HG02938 (cell line): ENCODE data around the gene SULT1C4.
"Not testable (repeated sequence)": the region's sequence is repeated elsewhere in the genome, so short reads cannot be mapped to it uniquely, and the experiment has no call there.

ENCODE experiments used
- ATAC-seq: cut with Tn5 transposase; IDR thresholded peaks from one replicate; pipeline ENCODE4 v1.9.1; 2021; ENCODE audit warnings: mild to moderate bottlenecking, moderate library complexity; ENCODE audit not compliant: unreplicated experiment

SULT1C4 gene

DNA sequence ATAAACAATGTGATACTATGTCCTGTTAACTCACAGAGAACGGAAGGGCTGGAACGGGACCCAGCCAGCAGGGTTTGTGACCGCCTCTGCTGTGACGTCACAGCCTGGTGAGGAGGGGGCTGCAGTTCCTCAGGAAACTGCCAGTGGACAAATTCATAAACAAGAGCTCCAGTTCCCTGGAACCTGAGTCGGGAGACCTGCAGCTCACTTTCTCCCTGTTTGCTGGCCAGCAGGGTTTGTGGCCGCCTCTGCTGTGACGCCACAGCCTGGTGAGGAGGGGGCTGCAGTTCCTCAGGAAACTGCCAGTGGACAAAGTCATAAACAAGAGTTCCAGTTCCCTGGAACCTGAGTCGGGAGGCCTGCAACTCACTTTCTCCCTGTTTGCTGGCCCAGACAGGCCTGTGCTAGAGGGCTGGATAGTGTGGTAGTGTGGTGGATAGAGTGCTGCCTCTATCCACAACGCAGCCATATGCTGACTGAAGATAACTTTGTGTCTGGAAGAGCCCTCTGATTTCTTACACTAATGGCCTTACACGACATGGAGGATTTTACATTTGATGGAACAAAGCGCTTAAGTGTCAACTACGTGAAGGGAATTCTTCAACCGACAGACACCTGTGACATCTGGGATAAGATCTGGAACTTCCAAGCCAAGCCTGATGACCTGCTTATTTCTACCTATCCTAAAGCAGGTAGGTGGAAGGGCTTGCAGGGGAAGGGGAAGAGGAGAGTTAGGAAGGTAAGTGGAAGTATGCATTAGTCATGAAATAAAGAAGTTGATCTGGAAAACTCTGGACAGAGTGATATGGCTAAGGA, at the start of gene SULT1C4:
Gene SULT1C4 (plus strand): TSS at position 140 of the 816 bp plus-strand sequence. CDS start 384 bp downstream, at position 524.
- ATAC-seq, result no peak

DNA sequence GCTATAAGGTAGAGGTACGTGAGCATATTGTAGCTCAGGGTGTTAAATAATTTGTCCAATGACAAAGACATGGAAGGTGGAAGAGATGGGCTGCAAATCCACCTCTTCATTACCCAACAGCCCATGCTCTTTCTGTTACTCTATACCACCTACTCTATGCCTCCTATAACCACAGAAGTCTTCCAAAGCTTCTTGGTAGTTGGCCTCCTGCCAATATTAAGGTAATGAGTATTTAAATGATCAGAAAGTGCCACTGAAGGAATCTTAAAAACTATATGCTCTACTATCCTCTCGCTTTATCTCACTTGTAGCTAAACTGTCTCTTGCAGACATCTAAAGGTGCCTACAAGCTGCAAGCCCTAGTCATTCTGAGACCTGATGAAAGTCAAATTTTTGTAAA, 48.0 kb upstream of the SULT1C4 start:
- ATAC-seq, result no peak

- ATAC-seq, result no peak
These were observed 46.8 kb upstream of the SULT1C4 start for GRCh38 chr2:108330979-108331378.

- ATAC-seq, result no peak
These were observed 31.8 kb upstream of the SULT1C4 start for GRCh38 chr2:108345951-108346350.

GRCh38 chr2:108346827-108347226, 30.9 kb upstream of the SULT1C4 start:
- no peak for ATAC-seq

GRCh38 chr2:108347786-108348185, 30.0 kb upstream of the SULT1C4 start:
- no peak for ATAC-seq

DNA sequence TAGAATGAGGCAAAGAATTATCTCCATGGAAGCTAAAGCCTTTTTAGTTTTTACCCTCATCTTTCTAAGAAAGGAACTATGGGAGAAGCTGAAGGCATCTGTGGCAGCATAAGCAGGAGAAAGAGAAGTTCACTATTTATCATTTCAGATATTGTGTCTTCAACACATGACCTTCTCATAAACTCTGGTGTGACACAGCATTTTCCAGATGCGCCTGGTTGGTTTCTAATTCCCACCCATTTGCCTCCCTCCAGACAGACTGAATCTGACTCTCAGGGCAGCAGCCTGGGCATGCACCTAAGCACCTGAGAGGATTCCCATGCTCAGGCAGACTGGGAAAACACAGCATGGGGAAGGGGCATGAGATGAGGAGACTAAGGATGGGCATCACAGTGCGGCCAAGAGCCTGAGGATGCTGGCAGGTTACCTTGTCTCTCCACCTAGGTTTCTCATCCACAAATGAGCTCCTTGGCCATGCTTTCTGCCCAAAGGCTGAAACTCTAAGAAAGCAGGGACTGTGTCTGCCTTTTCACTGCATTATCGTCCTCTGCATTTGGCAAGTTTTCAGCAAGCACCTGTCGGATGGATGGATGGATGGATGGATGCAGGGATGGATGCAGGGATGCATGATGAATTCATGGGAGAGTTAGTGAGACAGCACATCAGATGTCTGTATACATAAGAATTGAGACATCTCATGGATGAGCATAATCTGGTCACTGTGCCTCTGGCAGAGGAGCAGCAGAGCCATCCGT, 28.8 kb upstream of the SULT1C4 start:
- ATAC-seq, result no peak

- ATAC-seq, result no peak
These were observed 28.2 kb upstream of the SULT1C4 start for GRCh38 chr2:108349571-108349928.

DNA sequence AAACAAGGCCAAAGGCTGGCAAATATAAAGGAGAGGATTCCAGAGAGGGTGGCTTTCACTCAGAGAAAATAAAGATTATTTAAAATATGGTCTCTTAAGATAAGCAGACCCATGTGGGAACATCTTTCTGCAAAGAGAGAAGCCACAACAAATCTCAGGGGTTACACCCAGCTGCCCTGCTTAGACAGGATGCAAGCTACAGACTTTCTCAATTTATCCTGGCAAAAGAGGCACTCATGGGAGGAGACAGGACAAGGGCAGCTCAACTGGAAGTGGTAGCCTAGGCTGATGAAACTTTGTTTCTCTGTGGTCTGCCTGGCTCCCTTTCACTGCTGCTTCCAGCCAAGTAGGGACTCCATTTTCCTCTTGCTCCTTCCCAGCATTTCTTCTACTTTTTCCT, 25.9 kb upstream of the SULT1C4 start:
- ATAC-seq, result no peak

DNA sequence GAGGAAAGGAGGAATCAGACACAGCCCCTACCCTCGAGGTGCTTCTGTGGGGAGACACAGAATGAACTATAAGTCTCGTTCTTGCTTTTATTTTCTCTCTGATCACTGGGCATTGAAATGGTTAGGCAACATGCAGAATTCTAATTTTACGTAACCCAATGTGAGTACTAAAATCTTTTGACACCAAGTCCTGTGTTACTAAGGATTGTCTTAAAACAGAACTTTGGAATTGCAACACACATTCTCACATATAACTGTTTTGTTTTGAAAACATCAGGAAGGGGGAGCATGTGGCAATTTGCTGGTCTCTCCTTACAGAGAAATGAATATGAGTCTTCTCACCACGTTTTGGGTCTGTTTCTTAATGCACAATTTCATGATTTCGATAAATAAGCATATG, 23.6 kb upstream of the SULT1C4 start:
- ATAC-seq, result no peak

GRCh38 chr2:108355906-108356734, 21.6 kb upstream of the SULT1C4 start:
- no peak for ATAC-seq

- ATAC-seq, result not testable (repeated sequence)
These were observed 18.4 kb upstream of the SULT1C4 start for GRCh38 chr2:108359336-108359735.

DNA sequence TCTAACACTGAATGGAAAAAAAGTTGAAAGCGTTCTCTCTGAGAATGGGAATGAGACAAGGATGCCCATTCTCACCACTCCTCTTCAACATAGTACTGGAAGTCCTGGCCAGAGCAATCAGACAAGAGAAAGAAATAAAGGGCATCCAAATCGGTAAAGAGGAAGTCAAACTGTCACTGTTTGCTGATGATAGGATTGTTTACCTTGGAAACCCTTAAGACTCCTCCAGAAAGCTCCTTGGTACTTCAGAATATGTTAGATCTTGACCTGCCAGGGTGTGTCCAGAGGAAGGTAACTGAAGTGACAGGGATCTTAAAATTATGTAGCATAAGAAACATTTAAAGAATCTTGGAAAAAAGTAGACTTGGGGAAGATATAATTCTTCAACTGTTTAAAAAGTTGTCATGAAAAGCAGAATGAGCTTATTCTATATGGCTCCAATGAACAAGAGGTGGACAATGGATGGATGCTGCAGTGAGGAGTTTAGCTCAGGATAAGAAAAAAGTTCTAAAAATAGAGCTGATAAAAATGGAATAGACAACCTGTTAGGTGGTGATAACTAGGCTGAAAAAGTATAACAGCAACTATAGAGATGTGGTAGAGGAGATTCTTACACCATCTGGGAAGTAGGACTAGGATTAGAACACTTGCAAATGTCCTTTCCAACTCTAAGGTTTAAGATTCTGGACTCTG, 16.8 kb upstream of the SULT1C4 start:
- ATAC-seq, result no peak

DNA sequence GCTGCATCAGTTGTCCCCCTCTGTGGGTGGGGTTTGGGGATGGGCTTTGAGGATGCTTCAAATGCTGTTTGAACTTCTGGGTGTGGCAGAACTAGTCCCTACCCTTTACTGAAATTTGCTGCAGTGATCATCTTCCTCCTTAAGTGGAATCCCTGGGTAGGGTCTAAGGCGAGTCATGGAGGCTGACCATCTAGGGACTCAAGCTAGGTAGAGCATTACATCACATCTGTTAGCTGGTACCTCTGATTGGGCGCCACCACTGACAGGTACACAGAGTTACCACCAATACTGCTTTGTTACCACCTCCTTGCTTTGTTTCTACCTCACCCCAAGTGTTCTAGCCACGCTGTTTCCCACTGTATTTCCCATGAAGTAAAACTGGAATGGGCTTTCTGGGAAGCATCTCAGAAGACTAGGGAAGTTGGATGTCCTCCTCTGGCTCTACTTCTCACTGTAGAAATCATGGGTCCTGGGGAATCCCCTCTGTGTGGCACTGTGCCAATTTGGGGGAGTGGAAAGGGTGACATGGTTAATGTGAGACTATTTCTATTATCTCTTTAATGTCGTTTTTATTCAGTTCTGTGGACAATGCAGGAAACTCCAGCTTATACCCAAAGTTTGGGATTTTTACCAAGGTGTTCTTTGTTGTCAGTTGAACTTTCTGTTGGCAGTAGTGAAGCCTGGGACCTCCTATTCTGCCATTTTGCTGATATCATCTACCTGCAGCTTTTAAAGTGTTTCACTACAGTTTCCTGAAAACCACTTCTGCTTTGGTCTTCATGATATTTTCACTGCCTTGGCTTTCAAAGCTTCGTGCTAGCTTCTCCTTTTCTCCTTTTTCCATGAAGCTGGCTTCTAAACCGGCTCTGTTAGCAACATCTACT, 14.5 kb upstream of the SULT1C4 start:
- peak; percentile 62 for ATAC-seq

GRCh38 chr2:108363908-108364225, 13.9 kb upstream of the SULT1C4 start:
- ATAC-seq, result no peak

DNA sequence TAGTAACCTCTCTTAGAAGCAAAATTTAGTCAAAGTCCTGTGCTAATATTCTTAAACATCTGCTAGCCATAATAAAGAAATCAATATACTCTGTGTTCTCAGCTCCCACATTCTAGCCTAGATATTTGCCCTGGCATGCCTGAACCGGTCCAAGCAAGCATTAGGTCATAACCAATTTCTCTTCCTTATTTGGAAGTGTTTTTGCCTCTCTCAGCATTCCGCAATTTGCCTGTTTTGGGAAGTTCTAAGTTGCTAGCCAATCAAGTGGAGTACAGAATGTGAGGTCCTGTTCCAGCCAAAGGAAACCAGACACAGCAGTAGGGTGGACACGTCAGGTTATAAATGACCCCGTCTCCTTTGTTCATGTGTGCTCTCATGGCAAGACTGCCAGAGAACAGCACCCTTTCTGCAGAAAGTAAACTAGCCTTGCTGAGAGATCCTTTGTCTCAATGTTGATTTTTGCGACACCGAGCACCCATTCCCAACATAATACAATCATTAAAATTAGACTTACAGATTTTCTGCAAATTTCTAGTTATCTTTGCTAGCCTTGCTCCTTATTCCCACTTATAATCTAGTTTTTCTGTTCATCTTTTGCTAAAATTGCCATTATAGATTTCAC, 13.0 kb upstream of the SULT1C4 start:
- ATAC-seq, result no peak

GRCh38 chr2:108365656-108366055, 12.1 kb upstream of the SULT1C4 start:
- ATAC-seq, result no peak

- no peak for ATAC-seq
These were observed 10.7 kb upstream of the SULT1C4 start for GRCh38 chr2:108367014-108367413.

GRCh38 chr2:108367561-108368175, 10.1 kb upstream of the SULT1C4 start:
- no peak for ATAC-seq
